ENCODE measurements around the gene TNFRSF19. TPM values are rescaled to one million over a fixed set of nuclear protein-coding genes. Genes with fewer than 3 reads are reported as not detected.

Gene TNFRSF19
- total RNA-seq, 2 experiments from 2014 or later: not detected

- Mint-ChIP-seq H3K27ac (no peak overlapping the region), H3K4me1 (ENCODE audit: low read depth) (peaks cover 4% of the 10 kb centered on the region), H3K27me3 (peaks cover 20% of the 10 kb centered on the region), H3K36me3 (ENCODE audit: low read depth) (no peaks in the 10 kb centered on the region), H3K4me3 (no peak overlapping the region), H3K9me3 (no peaks in the 10 kb centered on the region)
- Histone ChIP-seq H3K4me1 (ENCODE audit: insufficient read depth, low read length) (peaks cover 5% of the 10 kb centered on the region), H3K27ac (ENCODE audit: low read depth in 1 of 2, low read length in 2 of 2) (no peak overlapping the region), H3K36me3 (ENCODE audit: insufficient read depth, low read length) (no peaks in the 10 kb centered on the region), H3K9me3 (ENCODE audit: control insufficient read depth in 1 of 2, insufficient read depth in 1 of 2, low read length in 2 of 2) (no peaks in the 10 kb centered on the region), H3K27me3 (ENCODE audit: control insufficient read depth in 1 of 2, insufficient read depth in 2 of 2, low read length in 2 of 2) (peaks cover 0 to 6% of the 10 kb centered on the region in 2 experiments), H3K4me3 (ENCODE audit: low read length) (no peak overlapping the region)
- DNase-seq (no peak), ATAC-seq (ENCODE audit: poor library complexity) (no peak)
- intact Hi-C loops (cut with DNase I, micrococcal nuclease): no loop called here
- no peak for TF ChIP-seq CTCF (IDR thresholded peaks at IDR 0.05)
- ChIA-PET CTCF (no interaction called here), POLR2A (no interaction called here)
These were observed 82.9 kb downstream of the TNFRSF19 start for GRCh38 chr13:23652909-23653726.

- Histone ChIP-seq H3K36me3 (ENCODE audit: insufficient read depth, low read length) (no peaks in the 10 kb centered on the region), H3K4me3 (ENCODE audit: low read length) (no peak overlapping the region), H3K4me1 (ENCODE audit: insufficient read depth, low read length) (peaks cover 5% of the 10 kb centered on the region), H3K27ac (ENCODE audit: low read depth in 1 of 2, low read length in 2 of 2) (no peak overlapping the region), H3K27me3 (ENCODE audit: control insufficient read depth in 1 of 2, insufficient read depth in 2 of 2, low read length in 2 of 2) (peaks cover 0 to 6% of the 10 kb centered on the region in 2 experiments), H3K9me3 (ENCODE audit: control insufficient read depth in 1 of 2, insufficient read depth in 1 of 2, low read length in 2 of 2) (no peaks in the 10 kb centered on the region)
- no peak overlapping the region for H3K4me3 Mint-ChIP-seq
- DNase-seq (no peak), ATAC-seq (ENCODE audit: poor library complexity) (no peak)
- intact Hi-C loops (cut with DNase I, micrococcal nuclease): no loop called here
- peaks cover 4% of the 10 kb centered on the region for H3K4me1 Mint-ChIP-seq (ENCODE audit: low read depth)
- H3K27ac Mint-ChIP-seq: no peak overlapping the region
- no peak for TF ChIP-seq CTCF (IDR thresholded peaks at IDR 0.05)
- ChIA-PET POLR2A (no interaction called here), CTCF (no interaction called here)
- peaks cover 18% of the 10 kb centered on the region for H3K27me3 Mint-ChIP-seq
- H3K36me3 Mint-ChIP-seq (ENCODE audit: low read depth): no peaks in the 10 kb centered on the region
- no peaks in the 10 kb centered on the region for H3K9me3 Mint-ChIP-seq
These were observed 84.2 kb downstream of the TNFRSF19 start for GRCh38 chr13:23654111-23655110.

- H3K36me3 ChIP-seq (ENCODE audit: insufficient read depth, low read length): no peaks in the 10 kb centered on the region
- H3K9me3 ChIP-seq (ENCODE audit: control insufficient read depth in 1 of 2, insufficient read depth in 1 of 2, low read length in 2 of 2): no peaks in the 10 kb centered on the region
- TF ChIP-seq CTCF (IDR thresholded peaks at IDR 0.05): no peak
- H3K4me1 Mint-ChIP-seq (ENCODE audit: low read depth): peaks cover 4% of the 10 kb centered on the region
- H3K27ac ChIP-seq (ENCODE audit: low read depth in 1 of 2, low read length in 2 of 2): no peak overlapping the region
- H3K4me1 ChIP-seq (ENCODE audit: insufficient read depth, low read length): peaks cover 5% of the 10 kb centered on the region
- H3K27me3 Mint-ChIP-seq: peaks cover 9% of the 10 kb centered on the region
- CTCF ChIA-PET: no interaction called here
- no peaks in the 10 kb centered on the region for H3K36me3 Mint-ChIP-seq (ENCODE audit: low read depth)
- H3K27ac Mint-ChIP-seq: no peak overlapping the region
- no peaks in the 10 kb centered on the region for H3K9me3 Mint-ChIP-seq
- no peak overlapping the region for H3K4me3 Mint-ChIP-seq
- no peaks in the 10 kb centered on the region for H3K27me3 ChIP-seq (ENCODE audit: control insufficient read depth in 1 of 2, insufficient read depth in 2 of 2, low read length in 2 of 2)
- POLR2A ChIA-PET: no interaction called here
- H3K4me3 ChIP-seq (ENCODE audit: low read length): no peak overlapping the region
- no peak for ATAC-seq (ENCODE audit: poor library complexity)
- intact Hi-C loops (cut with DNase I, micrococcal nuclease): no loop called here
- DNase-seq: no peak
These were observed 85.1 kb downstream of the TNFRSF19 start for GRCh38 chr13:23655321-23655720.
